Activated B cell treated with CpG ODN at 0.5 μM for 24 hours (primary cell): Measurements from ENCODE around the gene PIP5K1C. TPM values are rescaled to one million over a fixed set of nuclear protein-coding genes. Genes with fewer than 3 reads are reported as not detected.
A peak's percentile ranks its signal among the peaks of the same experiment; 100 is the strongest.

Experiments used
- ATAC-seq: fragments of 200-7000 bp; cut with Tn5 transposase; one replicate; pipeline ENCODE4 v1.10.0; 2021; ENCODE audit warnings: low read depth, mild to moderate bottlenecking, moderate library complexity
- CTCF ChIA-PET: fragments of 350-600 bp; sonication (Branson Sonifier 250); formaldehyde crosslinking; loops from one replicate; lab custom pipeline; 2021; ENCODE audit warnings: antibody characterized with exemption; lab: Charles Lee
- POLR2A ChIA-PET: fragments of 350-600 bp; sonication (Branson Sonifier 250); formaldehyde crosslinking; loops from one replicate; lab custom pipeline; 2021; ENCODE audit warnings: antibody characterized with exemption; lab: Charles Lee
- DNase-seq: peaks from one replicate; pipeline ENCODE4 v3.0.0; 2022
- H3K27ac Mint-ChIP-seq: one replicate; pipeline ENCODE4 v1.8.0; 2020; ENCODE audit warnings: mixed read lengths
- H3K27me3 Mint-ChIP-seq: one replicate; pipeline ENCODE4 v1.8.0; 2021; ENCODE audit warnings: mixed read lengths
- H3K36me3 Mint-ChIP-seq: one replicate; pipeline ENCODE4 v1.8.0; 2021; ENCODE audit warnings: low read depth, mixed read lengths
- H3K4me1 Mint-ChIP-seq: one replicate; pipeline ENCODE4 v1.8.0; 2021; ENCODE audit warnings: mixed read lengths
- H3K4me3 Mint-ChIP-seq: one replicate; pipeline ENCODE4 v1.8.0; 2020; ENCODE audit warnings: mild to moderate bottlenecking, mixed read lengths
- H3K9me3 Mint-ChIP-seq: one replicate; pipeline ENCODE4 v1.8.0; 2020; ENCODE audit warnings: mixed read lengths
- intact Hi-C: fragments of 100-400 bp; cut with micrococcal nuclease; formaldehyde crosslinking; loops from one replicate; pipeline ENCODE4 v1.15.1; 2024
- total RNA-seq: library from RNA; stranded (reverse); gene quantifications from 2 replicates; pipeline ENCODE4 v1.2.3, GENCODE V29; 2022
- TF ChIP-seq, protein P1 (sequence below): fragments of 200-600 bp; IDR thresholded peaks from one replicate; pipeline ENCODE4 v1.8.0; 2022; ENCODE audit warnings: antibody characterized with exemption, mild to moderate bottlenecking

Gene PIP5K1C
- total RNA-seq, 1 donor from 2014 or later = 31.1 TPM

DNA sequence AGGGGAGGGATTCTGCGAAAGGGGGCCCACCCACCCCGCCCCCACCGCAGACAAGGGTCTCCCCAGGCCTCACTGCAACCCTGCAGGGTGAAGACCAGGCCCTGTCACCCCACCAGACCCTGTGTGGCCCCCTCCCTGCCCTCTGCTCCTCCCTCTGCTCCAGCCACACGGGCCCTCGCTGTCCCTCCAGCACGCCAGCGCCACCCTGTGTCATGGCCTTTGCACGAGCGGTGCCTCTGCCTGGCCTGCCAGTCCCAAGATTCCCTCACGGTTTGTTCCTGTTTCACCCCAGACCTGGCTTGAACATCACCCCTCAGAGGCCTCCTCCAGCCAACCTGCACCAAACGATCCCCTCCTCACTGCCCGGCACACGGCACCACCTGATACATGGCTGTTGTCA lies 27.3 kb downstream of the PIP5K1C start:
- no peaks in the 10 kb centered on the region for H3K27me3 Mint-ChIP-seq
- TF ChIP-seq, protein P1, sequence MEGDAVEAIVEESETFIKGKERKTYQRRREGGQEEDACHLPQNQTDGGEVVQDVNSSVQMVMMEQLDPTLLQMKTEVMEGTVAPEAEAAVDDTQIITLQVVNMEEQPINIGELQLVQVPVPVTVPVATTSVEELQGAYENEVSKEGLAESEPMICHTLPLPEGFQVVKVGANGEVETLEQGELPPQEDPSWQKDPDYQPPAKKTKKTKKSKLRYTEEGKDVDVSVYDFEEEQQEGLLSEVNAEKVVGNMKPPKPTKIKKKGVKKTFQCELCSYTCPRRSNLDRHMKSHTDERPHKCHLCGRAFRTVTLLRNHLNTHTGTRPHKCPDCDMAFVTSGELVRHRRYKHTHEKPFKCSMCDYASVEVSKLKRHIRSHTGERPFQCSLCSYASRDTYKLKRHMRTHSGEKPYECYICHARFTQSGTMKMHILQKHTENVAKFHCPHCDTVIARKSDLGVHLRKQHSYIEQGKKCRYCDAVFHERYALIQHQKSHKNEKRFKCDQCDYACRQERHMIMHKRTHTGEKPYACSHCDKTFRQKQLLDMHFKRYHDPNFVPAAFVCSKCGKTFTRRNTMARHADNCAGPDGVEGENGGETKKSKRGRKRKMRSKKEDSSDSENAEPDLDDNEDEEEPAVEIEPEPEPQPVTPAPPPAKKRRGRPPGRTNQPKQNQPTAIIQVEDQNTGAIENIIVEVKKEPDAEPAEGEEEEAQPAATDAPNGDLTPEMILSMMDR = no peak
- ATAC-seq (no peak), DNase-seq (no peak)
- no peak overlapping the region for H3K4me3 Mint-ChIP-seq
- ChIA-PET POLR2A (interaction anchor here (0.7 to 1.4 kb wide), 2 partner anchors 11 to 16 kb away, joined by 3 to 4 read pairs; no protein-coding TSS in a partner anchor), CTCF (interaction anchor here (1.0 kb wide), 1 partner anchor 19 kb away, joined by 4 read pairs; no protein-coding TSS in a partner anchor)
- H3K9me3 Mint-ChIP-seq = no peaks in the 10 kb centered on the region
- H3K27ac Mint-ChIP-seq = no peak overlapping the region
- peaks cover 6% of the 10 kb centered on the region for H3K36me3 Mint-ChIP-seq
- intact Hi-C loops = no loop called here
- peaks cover 32% of the 10 kb centered on the region for H3K4me1 Mint-ChIP-seq

DNA sequence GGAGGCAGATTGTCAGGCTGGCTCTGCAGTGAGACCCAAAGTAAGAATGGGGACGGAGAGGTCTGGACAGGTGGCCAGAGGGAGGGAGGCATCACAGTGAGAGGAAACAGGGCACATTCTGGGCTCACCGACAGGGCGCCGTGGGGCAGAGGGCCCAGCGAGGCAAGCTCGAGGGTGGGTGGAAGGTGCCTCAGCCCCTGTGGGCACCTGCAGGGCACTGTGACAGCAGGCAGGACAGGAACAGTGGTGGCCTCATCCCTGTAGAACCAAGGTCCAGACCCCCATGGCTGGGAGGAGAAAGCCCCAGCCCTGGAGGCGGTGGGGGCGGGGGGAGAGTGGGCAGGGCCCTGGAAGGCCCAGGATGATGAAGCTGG lies 27.7 kb downstream of the PIP5K1C start:
- ATAC-seq (no peak), DNase-seq (no peak)
- Mint-ChIP-seq H3K36me3 (peaks cover 6% of the 10 kb centered on the region), H3K9me3 (no peaks in the 10 kb centered on the region), H3K27me3 (no peaks in the 10 kb centered on the region), H3K27ac (no peak overlapping the region), H3K4me3 (no peak overlapping the region), H3K4me1 (peaks cover 32% of the 10 kb centered on the region)
- intact Hi-C loops = no loop called here
- CTCF ChIA-PET = interaction anchor here (0.7 to 1.3 kb wide), 3 partner anchors 18 to 29 kb away, joined by 3 read pairs; no protein-coding TSS in a partner anchor
- POLR2A ChIA-PET = no interaction called here
- TF ChIP-seq, protein P1 = no peak

DNA sequence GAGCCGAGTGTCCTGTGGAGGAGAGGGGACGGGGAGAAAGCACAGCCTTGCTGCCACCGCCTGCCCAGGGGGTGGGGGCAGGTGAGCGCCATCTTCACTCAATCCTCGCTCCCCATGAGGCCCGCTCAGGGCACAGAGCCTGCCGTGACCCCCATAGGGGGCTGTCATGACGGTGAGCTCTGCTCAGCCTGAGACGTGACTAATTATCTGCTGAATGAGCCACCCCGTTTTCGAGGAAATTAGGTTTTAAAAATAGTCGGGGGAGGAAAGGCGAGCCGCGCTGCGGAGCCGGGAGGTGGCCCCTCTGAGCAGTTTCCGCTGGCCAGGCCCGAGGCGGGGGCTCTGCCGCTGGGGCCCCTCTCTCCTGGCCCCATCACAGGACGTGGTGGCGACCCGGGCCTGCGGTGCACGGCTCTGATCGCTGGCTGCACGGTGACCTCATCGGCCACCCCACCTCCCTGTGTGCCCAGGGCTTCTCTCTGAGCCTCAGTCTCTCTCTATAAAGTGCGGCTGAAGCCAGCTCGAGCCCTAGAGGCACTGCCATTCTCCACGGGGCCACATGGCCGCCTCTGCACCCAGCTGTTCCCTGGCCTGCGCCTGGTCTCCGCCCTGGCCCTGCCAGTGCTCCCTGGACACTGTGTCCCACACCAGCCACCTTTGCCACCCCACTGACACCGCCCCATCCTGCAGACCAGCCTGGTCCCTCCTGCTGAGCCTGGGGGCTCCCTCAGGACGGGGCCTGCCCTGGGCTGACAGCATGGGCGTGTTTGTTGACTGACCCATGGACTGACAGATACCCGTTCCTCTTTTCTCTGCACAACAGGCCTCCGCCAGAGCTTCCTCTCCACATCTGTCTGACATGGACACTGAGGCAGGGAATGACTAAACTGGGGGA lies 28.3 kb downstream of the PIP5K1C start:
- Mint-ChIP-seq H3K27me3 (no peaks in the 10 kb centered on the region), H3K4me1 (peaks cover 30% of the 10 kb centered on the region), H3K9me3 (no peaks in the 10 kb centered on the region), H3K36me3 (peaks cover 7% of the 10 kb centered on the region), H3K27ac (no peak overlapping the region), H3K4me3 (peak overlapping the region; percentile 35)
- TF ChIP-seq, protein P1 = no peak
- POLR2A ChIA-PET = interaction anchor here (0.5 to 0.9 kb wide), 2 partner anchors 27 to 233 kb away, joined by 3 read pairs; no protein-coding TSS in a partner anchor
- CTCF ChIA-PET = interaction anchor here (0.7 to 1.3 kb wide), 3 partner anchors 19 to 30 kb away, joined by 3 read pairs; no protein-coding TSS in a partner anchor
- intact Hi-C loops = loop anchor here (2.0 kb wide), 1 partner anchor 17 kb away; no protein-coding TSS in a partner anchor
- ATAC-seq (peak; percentile 51), DNase-seq (no peak)

DNA sequence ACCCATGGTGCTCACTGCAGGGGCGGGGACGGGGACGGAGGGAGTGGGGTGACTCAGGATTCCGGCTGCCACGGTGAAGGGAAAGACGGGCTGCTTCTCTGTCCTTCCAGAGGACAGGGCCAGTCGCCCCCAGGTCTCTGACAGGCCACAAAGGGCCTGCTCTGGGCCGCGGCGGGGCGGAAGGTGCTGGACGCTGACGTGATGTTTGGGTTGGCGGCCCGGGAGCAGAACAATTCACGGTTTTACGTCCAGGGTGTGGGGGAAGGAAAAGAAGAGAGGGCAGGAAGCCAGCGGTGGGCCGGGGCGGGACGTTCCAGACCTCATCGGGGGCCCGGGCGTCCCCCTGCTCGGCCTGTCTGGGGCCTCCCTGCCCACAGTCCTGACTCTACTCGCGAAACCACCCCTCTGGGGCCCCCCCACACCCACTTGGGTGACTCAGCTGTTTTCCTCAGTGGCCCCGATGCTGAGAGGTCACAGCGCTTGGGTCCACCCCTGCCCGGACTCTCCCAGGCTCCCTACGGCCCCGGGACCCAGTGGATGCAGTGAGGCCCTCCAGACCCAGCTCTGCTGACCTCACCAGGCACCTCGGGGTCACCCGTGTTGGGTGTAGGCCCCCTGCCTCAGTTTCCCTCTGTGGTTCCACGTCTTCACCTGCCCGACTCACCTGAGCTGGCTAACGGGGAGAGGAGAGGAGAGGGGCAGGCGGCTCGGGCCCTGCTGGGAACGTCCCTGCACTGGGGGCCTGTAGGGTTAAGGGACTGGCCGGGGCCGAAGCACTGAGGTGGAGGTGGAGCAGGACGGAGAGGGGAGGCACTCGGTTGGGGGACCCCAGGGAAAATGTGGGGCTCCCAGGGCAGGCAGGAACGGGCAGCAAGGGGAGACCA lies 29.2 kb downstream of the PIP5K1C start:
- no peak for DNase-seq
- peak overlapping the region; percentile 67 for H3K4me3 Mint-ChIP-seq
- H3K27ac Mint-ChIP-seq = no peak overlapping the region
- peaks cover 36% of the 10 kb centered on the region for H3K4me1 Mint-ChIP-seq
- peaks cover 10% of the 10 kb centered on the region for H3K36me3 Mint-ChIP-seq
- H3K9me3 Mint-ChIP-seq = no peaks in the 10 kb centered on the region
- ATAC-seq = peak; percentile 47
- CTCF ChIA-PET = interaction anchor here (1.3 kb wide), 1 partner anchor 27 kb away, joined by 3 read pairs; no protein-coding TSS in a partner anchor
- H3K27me3 Mint-ChIP-seq = no peaks in the 10 kb centered on the region
- intact Hi-C loops = loop anchor here (2.0 kb wide), 1 partner anchor 18 kb away; no protein-coding TSS in a partner anchor
- TF ChIP-seq, protein P1 = no peak
- POLR2A ChIA-PET = interaction anchor here (0.9 kb wide), 1 partner anchor 28 kb away, joined by 3 read pairs; no protein-coding TSS in a partner anchor
